Measurements from ENCODE around the gene METTL17. TPM values are rescaled to one million over a fixed set of nuclear protein-coding genes. Genes with fewer than 3 reads are reported as not detected.
A peak's percentile ranks its signal among the peaks of the same experiment; 100 is the strongest.

METTL17 gene
- total and polyA plus RNA-seq, 2 of the 13 experiments (the other 11 are each of a cell fraction or from before 2014, with no cell fraction given) = 122 to 199 TPM

DNA sequence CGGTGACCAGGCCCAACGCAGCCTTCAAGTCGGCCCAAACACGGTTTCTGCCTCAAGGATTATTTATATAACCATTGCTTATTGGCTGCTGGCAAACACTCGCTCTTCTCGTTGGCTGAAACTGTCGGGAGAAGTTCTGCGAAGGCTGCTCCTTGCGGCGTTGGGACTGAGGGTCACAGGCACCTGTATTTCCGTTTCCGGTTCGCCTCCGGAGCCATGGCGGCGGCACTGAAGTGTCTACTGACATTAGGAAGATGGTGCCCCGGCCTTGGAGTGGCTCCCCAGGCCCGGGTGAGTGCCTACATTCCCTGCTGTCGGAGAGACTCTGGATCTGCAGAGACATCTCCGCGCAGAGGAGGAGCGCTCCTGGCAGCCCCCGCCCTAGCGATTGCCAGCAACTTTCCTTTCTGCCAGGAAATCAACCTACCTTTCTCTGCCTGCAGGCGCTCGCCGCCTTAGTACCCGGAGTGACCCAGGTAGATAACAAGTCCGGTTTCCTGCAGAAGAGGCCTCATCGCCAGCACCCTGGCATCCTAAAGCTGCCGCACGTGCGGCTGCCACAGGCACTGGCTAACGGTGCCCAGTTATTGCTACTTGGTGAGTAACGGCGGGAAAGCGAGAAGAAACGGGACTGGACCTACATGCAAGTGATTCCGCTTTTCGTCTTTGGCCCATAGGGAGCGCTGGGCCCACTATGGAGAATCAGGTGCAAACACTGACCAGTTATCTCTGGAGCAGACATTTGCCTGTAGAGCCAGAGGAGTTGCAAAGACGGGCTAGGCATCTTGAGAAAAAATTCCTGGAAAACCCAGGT lies at the start of gene METTL17 (continued):
- 0 out of 2 replicates have a peak, but pooled peaks have one; percentile 2 for TF ChIP-seq MIER2 (CRISPR knock-in tag; IDR thresholded peaks at IDR 0.05)
- TF ChIP-seq ZKSCAN1 (IDR thresholded peaks at IDR 0.05; ENCODE audit: low read length) = no peak
- TF ChIP-seq MYC (CRISPR knock-in tag; IDR thresholded peaks at IDR 0.05; ENCODE audit: borderline replicate concordance) = peak; percentile 68; the same call in 1 of the 2 replicates
- TF ChIP-seq PPARG (CRISPR knock-in tag; conservative IDR thresholded peaks at IDR 0.05) = no peak; the same call in 1 of the 2 replicates
- TF ChIP-seq MED8 (CRISPR knock-in tag; IDR thresholded peaks at IDR 0.05; ENCODE audit: insufficient replicate concordance) = peak; percentile 12
- 0 out of 2 replicates have a peak, but pooled peaks have one; percentile 46 for TF ChIP-seq ZNF510 (CRISPR knock-in tag; IDR thresholded peaks at IDR 0.05; ENCODE audit: low read depth)
- no peak for TF ChIP-seq AKNA (CRISPR knock-in tag; IDR thresholded peaks at IDR 0.05; ENCODE audit: borderline replicate concordance)
- no peak for TF ChIP-seq ZNF180 (CRISPR knock-in tag; IDR thresholded peaks at IDR 0.05; ENCODE audit: borderline replicate concordance, low read depth)
- TF ChIP-seq, protein P1, sequence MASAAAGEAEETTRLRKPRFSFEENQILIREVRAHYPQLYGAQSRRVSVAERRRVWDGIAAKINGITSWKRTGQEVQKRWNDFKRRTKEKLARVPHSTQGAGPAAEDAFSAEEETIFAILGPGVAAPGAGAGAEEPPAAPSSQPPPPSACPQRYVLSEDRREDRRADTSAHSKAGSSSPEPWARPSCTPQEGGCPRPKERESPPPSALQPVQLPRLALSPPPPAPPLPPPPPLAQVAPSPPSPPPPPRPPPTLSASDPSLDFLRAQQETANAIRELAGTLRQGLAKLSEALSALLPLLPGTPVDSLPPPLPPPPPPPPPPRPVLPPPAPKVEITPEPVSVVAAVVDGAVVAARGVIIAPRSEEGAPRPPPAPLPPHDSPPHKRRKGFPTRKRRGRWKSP (CRISPR knock-in tag; IDR thresholded peaks at IDR 0.05) = no peak; the same call in 1 of the 2 replicates
- TF ChIP-seq ZNF331 (CRISPR knock-in tag; IDR thresholded peaks at IDR 0.05) = no peak
- no peak for TF ChIP-seq ZFP1 (CRISPR knock-in tag; IDR thresholded peaks at IDR 0.05)
- peak; percentile 43 for TF ChIP-seq ARID5B (CRISPR knock-in tag; IDR thresholded peaks at IDR 0.05)
- peak; percentile 77; the same call in 1 of the 2 replicates for TF ChIP-seq ZNF788 (CRISPR knock-in tag; IDR thresholded peaks at IDR 0.05; ENCODE audit: borderline replicate concordance)
- TF ChIP-seq ZNF629 (CRISPR knock-in tag; conservative IDR thresholded peaks at IDR 0.05) = 0 out of 2 replicates have a peak, but pooled peaks have one; percentile 6
- no peak for TF ChIP-seq ADNP (CRISPR knock-in tag; IDR thresholded peaks at IDR 0.05)
- peak; percentile 62; the same call in 1 of the 2 replicates for TF ChIP-seq MLXIP (CRISPR knock-in tag; IDR thresholded peaks at IDR 0.05; ENCODE audit: borderline replicate concordance)

All from HepG2 (cell line).